T-helper 1 cell (primary cell): ENCODE measurements around the gene USP48.

ENCODE experiments used
- DNase-seq, 5 donors: peaks; one replicate each; pipeline ENCODE4 v3.0.0-alpha.2; 2012 to 2020

USP48 gene

DNA sequence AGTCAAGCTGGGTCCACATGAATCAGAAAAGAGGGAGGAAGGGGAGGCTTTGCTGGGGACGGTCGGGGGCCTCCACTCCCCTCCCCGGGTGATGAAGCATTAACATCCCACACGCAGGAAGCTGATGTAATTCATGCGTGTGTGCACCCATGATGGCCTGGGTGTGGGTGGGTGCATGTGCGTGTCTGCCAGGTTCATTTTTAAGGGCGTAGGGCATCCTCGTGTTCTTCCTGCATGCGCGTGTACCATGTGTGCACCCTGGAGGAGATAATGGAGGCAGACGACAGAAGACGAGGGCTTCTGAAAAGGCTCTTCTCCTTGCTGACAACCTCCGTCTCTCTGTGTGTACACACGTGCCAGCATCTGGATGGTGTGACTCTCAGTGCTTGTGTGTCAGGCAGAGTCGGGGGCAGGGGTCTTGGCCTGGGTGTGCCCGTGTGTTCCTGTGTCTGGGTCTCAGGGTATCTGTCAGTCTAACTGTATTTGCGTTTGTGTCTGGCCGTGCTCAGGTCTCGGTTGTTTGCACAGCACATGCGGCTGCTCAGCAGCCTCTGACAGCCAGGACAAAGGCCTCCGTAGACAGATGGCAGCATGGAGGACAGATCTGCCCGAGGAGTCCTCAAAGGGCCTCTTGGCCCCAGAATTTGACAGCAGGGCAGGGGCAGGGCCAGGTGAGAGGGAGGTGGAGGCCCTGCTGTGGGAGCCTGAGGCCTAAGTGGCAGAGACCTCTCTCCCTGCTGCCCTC, 116.2 kb downstream of the USP48 start:
- DNase-seq, result no peak

GRCh38 chr1:21665711-21666575, 117.0 kb downstream of the USP48 start:
- no peak for DNase-seq

- no peak for DNase-seq
These were observed 118.0 kb downstream of the USP48 start for GRCh38 chr1:21664806-21665588.

DNA sequence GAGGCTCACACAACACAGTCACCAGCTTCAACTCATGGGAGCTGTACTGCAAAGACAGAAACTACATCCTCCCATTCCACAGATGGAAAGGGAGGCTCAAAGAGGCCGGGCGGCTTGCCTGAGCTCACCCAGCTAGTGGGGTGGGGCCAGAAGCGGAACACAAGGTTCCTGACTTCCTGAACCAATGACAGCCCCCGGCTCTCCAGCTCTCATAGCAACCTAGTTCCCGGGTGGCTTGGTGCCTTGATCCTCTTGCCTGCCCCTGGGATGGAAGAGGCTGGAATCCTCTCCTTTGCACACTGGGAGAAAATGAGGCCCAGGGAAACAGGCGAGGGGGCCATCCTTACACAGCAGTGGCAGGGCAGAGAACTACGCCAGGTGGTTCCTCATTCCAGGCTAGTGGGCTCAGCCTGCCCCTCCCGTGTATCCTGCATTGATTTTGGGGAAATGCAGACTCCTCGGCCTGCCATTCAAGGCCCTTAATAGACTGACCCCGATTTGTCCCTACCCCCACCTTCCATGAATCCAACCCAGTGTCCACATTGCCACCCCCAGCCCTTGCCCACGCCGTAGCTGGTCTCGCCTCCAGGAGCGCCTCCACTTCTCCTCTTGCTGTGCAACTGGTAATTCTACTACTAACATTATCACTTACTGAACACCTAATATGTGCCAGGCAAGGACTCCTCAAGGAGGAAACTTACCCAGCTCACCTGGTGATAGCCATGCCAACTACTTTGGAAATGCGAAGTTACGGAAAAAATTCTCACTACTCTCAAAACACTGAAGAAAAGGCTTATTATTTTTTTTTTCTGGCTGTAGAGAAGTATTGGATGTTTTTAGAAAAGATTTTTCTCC, 118.8 kb downstream of the USP48 start:
- DNase-seq, result no peak

- no peak for DNase-seq
These were observed 119.5 kb downstream of the USP48 start for GRCh38 chr1:21663248-21663950.

- no peak for DNase-seq
These were observed 120.3 kb downstream of the USP48 start for GRCh38 chr1:21662426-21663247.

- no peak for DNase-seq
These were observed 121.1 kb downstream of the USP48 start for GRCh38 chr1:21661886-21662285.

DNA sequence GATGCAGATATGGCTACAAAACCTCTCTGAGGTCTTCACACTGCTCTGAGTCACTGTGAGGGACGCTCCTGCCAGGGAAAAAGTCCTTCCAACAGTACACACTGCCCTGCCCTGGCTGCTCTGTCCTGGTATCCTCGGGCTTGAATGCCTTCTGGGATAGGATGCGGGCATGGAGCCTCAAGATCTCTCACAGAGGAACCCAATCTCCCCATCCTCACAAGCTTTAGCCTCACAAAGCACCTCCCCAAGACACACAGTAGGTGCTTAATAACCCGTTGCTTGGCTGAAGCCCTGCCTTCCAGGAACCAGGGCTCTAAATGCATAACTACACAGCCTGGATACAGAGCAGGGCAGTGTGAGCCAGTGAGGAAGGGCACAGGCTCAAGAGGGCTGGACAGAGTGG, 123.0 kb downstream of the USP48 start:
- no peak for DNase-seq

DNA sequence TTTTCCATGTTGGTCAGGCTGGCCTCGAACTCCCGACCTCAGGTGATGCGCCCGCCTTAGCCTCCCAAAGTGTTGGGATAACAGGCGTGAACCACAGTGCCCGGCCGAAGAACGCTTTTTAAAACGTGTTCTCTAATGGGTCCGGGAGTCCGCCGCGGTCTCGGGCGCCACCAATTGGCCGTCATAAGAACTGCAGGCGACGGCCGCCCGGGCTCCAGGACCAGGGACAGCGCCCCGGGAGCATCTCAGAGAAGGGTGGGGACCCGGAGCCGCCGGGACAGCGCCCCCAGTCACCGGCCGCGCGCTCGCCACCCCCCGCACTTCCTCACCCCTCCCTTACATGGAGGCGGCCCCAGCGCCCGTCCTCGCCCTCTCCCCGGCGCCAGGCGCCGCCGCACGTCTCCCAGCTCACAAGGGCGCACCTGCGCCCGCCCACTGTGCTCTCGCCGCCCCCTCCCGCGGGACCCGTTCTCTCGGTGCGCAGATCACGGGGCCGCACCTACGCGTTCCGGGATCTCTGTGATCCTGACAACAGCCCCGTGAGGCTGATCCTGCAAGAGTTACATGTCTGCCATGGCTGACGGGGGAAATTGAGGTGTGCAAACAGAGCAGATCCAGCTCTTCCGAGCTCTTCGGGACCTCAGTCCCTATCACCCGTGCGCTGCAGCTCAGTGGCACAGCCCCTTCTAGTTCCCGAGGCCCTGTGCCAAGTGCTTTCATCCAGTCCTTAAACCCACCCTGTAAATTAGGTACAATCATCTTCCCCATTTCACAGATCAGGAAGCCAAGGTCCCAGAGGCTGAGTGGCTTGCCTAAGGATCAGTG, 123.6 kb downstream of the USP48 start:
- peak; percentile 59 to 79 (median 74) for DNase-seq

GRCh38 chr1:21657456-21658190, 125.3 kb downstream of the USP48 start:
- DNase-seq, result no peak

DNA sequence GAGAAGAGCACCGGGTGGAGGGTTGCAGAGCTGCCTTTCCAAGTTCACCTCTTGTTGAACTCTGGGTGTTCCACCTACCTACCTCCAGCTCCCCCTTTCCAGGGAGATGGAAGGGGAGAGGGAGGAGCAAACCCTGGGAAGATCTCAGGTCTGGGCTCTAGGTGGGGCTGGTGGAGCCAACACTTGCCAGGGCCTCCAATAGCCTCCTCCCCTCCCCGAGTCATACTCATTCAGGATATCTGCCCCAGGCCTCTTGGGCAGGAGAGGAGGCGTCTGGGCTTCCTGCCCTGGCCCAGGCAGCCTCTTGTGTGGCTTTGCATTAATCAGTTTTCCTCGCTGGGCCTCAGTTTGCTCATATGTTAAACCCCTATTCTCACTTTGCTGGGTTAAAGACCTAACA, 127.2 kb downstream of the USP48 start:
- no peak for DNase-seq

GRCh38 chr1:21655259-21655658, 127.7 kb downstream of the USP48 start:
- DNase-seq, result no peak

- no peak for DNase-seq
These were observed 128.7 kb downstream of the USP48 start for GRCh38 chr1:21654209-21654608.

- no peak for DNase-seq
These were observed 129.2 kb downstream of the USP48 start for GRCh38 chr1:21653744-21654100.

- no peak for DNase-seq
These were observed 129.8 kb downstream of the USP48 start for GRCh38 chr1:21652937-21653743.

DNA sequence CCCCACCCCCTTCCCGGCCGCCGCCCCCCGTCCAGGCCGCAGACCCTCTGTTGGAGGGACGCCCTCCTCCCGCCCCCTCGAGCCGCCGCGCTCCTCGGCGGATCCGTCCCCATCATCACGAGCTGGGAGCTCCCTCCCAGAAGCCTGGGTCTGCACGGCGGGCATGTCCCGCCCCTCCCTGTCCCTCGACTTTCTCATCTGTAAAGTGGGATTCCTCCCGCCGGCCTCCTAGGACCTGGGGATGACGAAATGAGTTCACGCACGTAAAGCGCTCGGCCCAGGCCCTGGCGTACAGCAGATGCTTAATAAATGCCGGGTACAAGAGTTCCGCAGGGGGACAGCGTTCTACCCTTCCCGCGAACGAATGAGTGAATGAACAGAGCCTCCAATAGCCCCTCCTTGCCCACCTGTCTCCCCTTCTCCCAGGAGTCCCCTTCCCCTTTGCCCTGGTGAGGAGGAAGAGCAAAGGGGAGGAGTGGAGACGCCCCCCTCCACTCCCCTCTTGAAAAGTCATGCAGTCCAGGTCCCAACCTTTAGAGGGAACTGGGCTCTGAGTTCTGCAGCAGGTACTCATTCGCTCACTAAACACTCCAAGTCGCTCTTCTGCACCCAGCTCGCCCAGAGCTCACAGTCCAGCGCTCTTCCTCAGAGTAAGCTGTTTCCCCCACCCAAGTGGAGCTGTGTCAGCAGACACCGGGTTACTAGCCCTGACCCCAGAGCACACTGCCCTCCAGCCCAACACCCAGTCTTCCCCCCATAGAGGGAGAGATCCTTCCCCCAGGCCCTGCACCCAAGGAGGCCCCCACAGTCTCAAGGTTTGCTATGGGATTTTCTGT, 130.6 kb downstream of the USP48 start:
- DNase-seq, result no peak
